Upper lobe of left lung (tissue), 4 donors: Measurements from ENCODE around the gene LMO3.

Source experiments
- EP300 ChIP-seq, 4 donors: sonication (generic); formaldehyde crosslinking; IDR thresholded peaks; one replicate each; pipeline ENCODE4 v1.5.1; 2017; ENCODE audit warnings: antibody characterized with exemption in 4 of 4, control low read depth in 2 of 4
- TF ChIP-seq, protein P1 (sequence below), 6 experiments: fragments of 450-650 bp in 4 of 6; fragments of 200-600 bp in 2 of 6; sonication (generic) in 2 of 6; IDR thresholded peaks; one replicate each; pipeline ENCODE4 v1.5.1; 2016 to 2019; ENCODE audit warnings: antibody characterized with exemption in 6 of 6

DNA sequence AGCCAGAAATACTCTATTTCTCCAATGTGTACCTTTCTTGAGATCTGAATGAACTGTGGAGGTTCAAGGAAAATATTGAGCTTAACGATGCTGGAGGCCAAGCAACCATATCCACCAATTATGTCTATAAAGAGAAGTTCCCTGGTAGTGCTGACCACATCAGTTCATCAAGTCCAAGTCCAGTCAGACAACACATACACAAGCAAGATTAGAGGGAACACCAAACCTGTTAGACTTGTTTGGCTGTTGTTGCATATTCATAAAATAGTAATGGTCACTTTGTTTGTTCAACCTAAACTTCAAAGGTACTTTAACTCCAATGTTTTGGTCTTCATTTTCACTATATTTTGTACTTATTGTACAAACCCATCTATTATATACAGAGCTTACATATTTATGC is 81.6 kb downstream of the LMO3 start:
- TF ChIP-seq, protein P1, sequence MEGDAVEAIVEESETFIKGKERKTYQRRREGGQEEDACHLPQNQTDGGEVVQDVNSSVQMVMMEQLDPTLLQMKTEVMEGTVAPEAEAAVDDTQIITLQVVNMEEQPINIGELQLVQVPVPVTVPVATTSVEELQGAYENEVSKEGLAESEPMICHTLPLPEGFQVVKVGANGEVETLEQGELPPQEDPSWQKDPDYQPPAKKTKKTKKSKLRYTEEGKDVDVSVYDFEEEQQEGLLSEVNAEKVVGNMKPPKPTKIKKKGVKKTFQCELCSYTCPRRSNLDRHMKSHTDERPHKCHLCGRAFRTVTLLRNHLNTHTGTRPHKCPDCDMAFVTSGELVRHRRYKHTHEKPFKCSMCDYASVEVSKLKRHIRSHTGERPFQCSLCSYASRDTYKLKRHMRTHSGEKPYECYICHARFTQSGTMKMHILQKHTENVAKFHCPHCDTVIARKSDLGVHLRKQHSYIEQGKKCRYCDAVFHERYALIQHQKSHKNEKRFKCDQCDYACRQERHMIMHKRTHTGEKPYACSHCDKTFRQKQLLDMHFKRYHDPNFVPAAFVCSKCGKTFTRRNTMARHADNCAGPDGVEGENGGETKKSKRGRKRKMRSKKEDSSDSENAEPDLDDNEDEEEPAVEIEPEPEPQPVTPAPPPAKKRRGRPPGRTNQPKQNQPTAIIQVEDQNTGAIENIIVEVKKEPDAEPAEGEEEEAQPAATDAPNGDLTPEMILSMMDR (IDR thresholded peaks at IDR 0.05): no peak
- no peak for TF ChIP-seq EP300 (IDR thresholded peaks at IDR 0.05)
